Stimulated activated CD8-positive, alpha-beta memory T cell treated with anti-CD3 and anti-CD28 coated beads, Interleukin-2, amount 100 ng/mL, for 1 hour (primary cell): Measurements from ENCODE around the gene MTUS2.

ENCODE experiments used
- DNase-seq, 2 donors: peaks; one replicate each; pipeline ENCODE4 v3.0.0-alpha.2; 2020; ENCODE audit warnings: low read depth in 2 of 2

Gene MTUS2

DNA sequence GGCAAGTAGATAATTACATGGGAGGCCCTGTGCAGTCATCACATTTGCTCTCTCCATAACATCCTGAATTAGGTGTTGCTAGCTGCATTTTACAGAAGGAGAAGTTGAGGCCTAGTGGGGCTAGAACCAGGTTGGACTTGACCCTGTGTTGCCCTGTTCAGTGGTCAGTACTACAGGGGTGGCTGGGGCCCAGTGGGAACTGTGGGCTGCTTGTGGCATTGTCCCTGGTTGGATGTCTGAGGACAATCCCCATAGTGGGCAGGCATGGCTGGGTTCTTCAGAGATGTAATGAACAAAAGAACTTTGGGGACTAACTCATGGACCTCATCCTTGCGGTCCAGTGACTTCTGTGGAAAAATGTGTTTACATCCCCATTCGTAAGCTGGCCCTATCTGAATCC lies 38.9 kb downstream of the MTUS2 start:
- DNase-seq = no peak

DNA sequence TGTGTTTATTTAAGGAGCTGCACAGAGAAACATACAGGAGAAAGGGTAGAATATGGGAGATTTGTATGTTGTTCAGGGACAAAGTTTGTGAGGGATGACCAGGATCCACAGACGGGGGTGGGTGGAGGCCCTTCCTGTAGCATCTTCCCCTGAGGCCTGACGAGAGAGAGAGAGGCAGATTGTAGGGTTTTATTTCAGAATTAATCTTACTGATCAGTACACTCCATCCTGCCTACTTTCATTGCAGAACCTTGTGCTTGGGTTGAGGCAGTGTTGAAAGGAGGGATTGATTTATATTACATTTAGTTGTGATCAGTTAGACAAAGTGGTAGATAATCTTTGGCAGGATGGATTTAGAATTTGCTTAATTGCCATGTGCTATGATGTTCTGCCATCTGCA lies 39.6 kb downstream of the MTUS2 start:
- DNase-seq = no peak

DNA sequence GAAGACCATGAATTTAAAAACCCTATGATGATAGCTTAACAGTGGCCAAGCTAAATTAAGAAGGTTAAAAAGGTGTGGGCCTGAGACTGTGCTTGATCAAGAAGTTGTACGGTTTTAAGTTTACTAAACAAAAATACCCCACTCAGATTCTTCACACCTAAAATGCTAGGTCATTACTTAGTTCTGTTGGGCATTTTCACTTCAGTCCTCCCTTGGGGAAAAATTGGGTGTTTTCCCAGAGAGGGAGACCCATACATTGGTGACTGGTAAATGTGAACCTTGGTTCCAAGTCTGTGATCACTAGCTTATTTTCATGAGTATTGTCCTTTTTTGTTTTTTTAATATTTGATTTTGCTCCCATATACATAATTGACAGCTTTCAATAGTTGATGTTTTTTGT lies 44.4 kb downstream of the MTUS2 start:
- no peak for DNase-seq

- DNase-seq = no peak
These were observed 45.1 kb downstream of the MTUS2 start for GRCh38 chr13:28865149-28865744.

DNA sequence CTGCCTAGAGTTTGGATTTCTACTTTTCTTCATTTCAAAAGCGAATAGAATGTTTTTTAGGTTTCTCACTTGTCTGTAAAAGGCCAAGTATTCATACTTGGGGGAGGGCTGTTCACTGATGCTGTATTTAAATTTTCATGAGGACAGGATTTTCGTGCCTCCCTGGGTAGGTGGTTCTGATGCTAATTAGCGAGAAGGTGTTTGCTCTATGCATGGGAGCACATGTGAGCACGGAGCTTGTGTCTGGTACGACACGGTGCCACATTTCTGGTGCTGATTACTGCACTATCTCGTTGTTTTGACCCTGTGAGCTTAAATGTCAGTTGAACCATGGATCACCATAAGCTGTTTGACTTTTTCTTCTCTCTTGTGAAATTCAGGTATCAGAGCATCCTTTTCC lies 45.8 kb downstream of the MTUS2 start:
- no peak for DNase-seq

DNA sequence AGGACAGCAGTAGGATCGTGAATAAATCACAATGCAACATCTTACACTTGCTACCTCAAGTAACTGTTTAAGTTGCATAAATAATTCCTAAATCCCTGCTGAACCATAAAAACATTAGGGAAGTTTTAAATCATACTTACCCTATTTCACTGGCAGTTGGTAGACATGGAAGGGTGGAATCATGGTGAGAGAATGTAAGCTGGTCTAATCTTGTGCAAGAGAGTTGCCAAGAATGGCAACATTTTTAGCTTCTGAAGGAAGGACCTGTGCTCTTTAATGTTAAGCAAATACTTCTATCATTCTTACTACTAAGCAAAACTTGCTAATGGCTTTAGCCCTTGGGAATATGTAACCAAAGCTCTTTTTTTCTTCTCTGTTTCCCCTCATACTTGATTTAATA lies 46.8 kb downstream of the MTUS2 start:
- DNase-seq = no peak

- no peak for DNase-seq
These were observed 47.4 kb downstream of the MTUS2 start for GRCh38 chr13:28867564-28867963.

- no peak for DNase-seq
These were observed 52.5 kb downstream of the MTUS2 start for GRCh38 chr13:28872427-28873176.

- no peak for DNase-seq
These were observed 55.9 kb downstream of the MTUS2 start for GRCh38 chr13:28875846-28876615.

- no peak for DNase-seq
These were observed 57.3 kb downstream of the MTUS2 start for GRCh38 chr13:28877408-28877807.

- no peak for DNase-seq
These were observed 65.0 kb downstream of the MTUS2 start for GRCh38 chr13:28885181-28885580.

DNA sequence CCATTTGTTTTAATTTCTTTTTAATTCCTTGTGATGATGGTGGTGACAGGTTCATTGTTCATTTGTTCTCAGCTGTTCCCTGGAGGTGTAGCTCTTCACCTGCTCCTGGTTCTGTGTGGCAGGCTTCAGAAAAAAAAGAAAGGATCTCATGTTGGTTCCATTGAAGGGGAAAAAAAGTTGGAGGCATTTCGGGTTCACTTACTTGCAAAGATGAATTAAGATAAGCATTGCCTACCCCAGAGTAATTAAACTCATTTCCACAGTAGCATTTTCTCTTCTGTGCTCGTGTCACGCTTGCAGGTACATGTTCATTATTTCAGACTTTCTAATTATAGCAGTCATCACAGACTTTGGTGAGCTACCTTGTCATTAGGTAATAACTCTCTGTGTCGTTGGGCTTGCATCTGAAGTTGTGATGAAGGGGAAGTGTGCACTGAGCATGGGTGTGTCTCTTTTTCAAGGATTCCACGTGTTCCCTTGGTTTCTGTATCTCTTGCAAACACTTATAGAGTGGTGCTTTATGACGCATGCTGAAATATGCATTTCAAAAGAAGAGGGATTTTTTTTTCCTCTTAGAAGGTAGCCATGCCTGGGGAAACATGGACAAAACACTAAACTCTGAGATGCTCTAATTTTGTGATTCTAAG lies 69.1 kb downstream of the MTUS2 start:
- DNase-seq = no peak

DNA sequence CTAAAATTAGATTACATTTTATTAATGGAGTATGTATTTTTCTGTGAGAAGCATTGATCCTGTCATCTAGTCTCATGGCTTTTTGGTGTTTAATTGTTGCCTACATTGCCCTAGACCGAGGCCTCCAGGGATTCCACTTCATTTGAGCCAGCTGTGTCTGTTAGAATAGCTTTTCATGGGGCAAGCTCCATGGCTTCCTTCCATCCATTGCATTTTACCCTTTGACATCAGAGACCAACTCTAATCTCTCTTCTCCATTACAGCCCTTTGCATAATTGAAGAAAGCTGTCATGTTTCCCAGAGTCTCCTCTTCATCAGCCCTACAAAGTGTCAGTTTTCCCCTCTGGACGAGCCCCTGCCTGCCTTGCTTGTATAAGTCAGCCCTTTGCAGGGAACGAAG lies 70.6 kb downstream of the MTUS2 start:
- no peak for DNase-seq

GRCh38 chr13:28918030-28918429 lies 97.9 kb downstream of the MTUS2 start:
- no peak for DNase-seq

- DNase-seq = no peak
These were observed 102.2 kb downstream of the MTUS2 start for GRCh38 chr13:28922341-28922740.

DNA sequence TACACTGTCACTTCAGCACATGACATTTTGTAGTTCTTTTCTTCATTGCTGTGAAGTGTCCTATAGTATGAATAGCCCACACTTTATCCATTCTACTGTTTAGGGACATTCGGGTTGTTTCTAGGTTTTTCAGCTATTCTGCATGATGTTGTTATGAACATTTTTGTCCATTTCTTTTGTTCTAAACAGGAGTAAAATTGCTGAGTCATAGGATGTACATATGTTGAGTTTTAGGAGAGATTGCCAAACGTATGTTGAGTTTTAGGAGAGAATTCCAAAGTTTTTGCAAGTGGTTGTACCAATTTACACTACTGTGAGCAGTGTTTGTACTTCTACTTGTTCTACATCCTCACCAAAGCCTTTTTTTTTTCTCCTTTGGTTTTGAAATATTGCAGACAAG lies 115.0 kb downstream of the MTUS2 start:
- no peak for DNase-seq

DNA sequence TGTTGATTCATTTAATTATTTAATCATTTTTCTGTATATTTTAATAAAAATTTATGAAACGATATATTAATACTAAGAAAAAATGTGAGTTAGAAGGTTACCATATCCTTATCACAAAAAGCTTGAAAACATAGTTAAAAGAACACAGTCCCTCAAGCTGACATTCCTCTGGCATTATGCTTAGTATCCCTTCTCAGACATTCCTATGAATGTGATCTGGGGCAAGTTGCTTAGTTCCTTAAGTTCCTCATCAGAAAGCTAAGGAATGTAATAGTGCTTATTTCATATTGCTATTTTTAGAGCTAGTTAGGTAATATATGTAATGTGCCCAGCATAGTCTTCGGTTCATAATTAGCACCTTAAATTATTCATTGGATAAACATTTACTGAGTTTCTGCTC lies 122.8 kb downstream of the MTUS2 start:
- DNase-seq = no peak

- DNase-seq = no peak
These were observed 133.7 kb downstream of the MTUS2 start for GRCh38 chr13:28953714-28954418.

GRCh38 chr13:28954419-28954725 lies 134.2 kb downstream of the MTUS2 start:
- DNase-seq = no peak

GRCh38 chr13:28954810-28955209 lies 134.7 kb downstream of the MTUS2 start:
- DNase-seq = no peak

- DNase-seq = no peak
These were observed 135.3 kb downstream of the MTUS2 start for GRCh38 chr13:28955264-28955966.
